ENCODE measurements around the gene CMTR1. TPM values are rescaled to one million over a fixed set of nuclear protein-coding genes. Genes with fewer than 3 reads are reported as not detected.

CMTR1 gene
- total RNA-seq, 2 experiments from 2014 or later, result 32.3 to 42.8 TPM

DNA sequence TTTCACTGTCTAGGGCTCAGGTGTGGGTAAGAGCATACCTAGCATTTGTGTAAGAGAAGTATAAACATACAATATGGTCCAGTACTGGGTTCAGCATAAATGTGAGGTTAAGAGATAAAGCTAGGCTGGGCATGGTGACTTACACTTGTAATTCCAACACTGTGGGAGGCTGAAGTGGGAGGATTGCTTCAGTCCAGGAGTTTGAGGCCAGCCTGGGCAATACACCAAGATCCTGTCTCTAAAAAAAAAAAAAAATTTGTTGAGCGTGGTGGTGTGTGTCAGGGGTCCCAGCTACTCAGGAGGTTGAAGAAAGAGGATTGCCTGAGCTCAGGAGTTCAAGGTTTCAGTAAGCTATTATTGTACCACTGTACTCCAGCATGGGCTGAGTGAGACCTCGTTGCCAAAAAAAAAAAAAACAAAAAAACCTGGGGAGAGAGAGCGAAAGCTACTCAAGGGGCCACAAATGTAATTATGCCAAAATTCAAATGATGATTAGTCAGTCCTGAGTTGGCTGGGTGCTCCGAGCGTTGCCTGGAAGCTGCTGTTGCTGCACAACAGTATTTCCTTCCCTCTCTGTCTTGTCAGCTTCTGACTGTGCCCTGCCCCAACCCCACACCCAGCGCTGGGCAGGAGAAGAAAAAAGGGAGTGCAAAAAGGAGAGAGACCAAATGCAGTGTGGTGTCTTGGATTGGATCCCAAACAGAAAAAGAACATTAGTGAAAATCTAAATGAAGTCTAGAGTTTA lies 24.0 kb downstream of the CMTR1 start:
- no peak for DNase-seq (ENCODE audit: low spot score)
- BruUV-seq (replicated peaks), result no TSS peak
- no peaks in the 10 kb centered on the region for H3K4me1 ChIP-seq (ENCODE audit: insufficient read depth, low read length, poor library complexity, severe bottlenecking)
- peaks cover 89% of the 10 kb centered on the region for H3K36me3 ChIP-seq (ENCODE audit: insufficient read depth, low read length)
- no peaks in the 10 kb centered on the region for H4K20me1 ChIP-seq (ENCODE audit: insufficient read depth, low read length)
- H3K79me2 ChIP-seq (ENCODE audit: insufficient read depth, low read depth, low read length), result no peaks in the 10 kb centered on the region
- no peak for TF ChIP-seq CTCF (conservative IDR thresholded peaks at IDR 0.05; ENCODE audit: low read length)
- TF ChIP-seq EZH2phosphoT487 (IDR thresholded peaks at IDR 0.05; ENCODE audit: borderline replicate concordance, low read depth, low read length), result no peak
- no peaks in the 10 kb centered on the region for H3K9me3 ChIP-seq (ENCODE audit: low read length)
- no peak overlapping the region for H2AFZ ChIP-seq (ENCODE audit: low read length)
- POLR2A ChIA-PET, result interaction anchor here (0.7 to 1.6 kb wide), 3 partner anchors 16 to 94 kb away, joined by 4 to 6 read pairs (median 5); no protein-coding TSS in a partner anchor
- no peak overlapping the region for H3K27ac ChIP-seq (ENCODE audit: low read depth, low read length, poor library complexity, severe bottlenecking)
- no peak overlapping the region for H3K4me3 ChIP-seq (ENCODE audit: low read depth, low read length, poor library complexity, severe bottlenecking)
- no peaks in the 10 kb centered on the region for H3K9me2 ChIP-seq (ENCODE audit: insufficient read depth, low read length)
- intact Hi-C loops (cut with micrococcal nuclease; ENCODE audit: unreplicated experiment), result no loop called here
- no peak overlapping the region for H3K4me2 ChIP-seq (ENCODE audit: low read length)
- CTCF ChIA-PET (ENCODE audit: unreplicated experiment), result no interaction called here

DNA sequence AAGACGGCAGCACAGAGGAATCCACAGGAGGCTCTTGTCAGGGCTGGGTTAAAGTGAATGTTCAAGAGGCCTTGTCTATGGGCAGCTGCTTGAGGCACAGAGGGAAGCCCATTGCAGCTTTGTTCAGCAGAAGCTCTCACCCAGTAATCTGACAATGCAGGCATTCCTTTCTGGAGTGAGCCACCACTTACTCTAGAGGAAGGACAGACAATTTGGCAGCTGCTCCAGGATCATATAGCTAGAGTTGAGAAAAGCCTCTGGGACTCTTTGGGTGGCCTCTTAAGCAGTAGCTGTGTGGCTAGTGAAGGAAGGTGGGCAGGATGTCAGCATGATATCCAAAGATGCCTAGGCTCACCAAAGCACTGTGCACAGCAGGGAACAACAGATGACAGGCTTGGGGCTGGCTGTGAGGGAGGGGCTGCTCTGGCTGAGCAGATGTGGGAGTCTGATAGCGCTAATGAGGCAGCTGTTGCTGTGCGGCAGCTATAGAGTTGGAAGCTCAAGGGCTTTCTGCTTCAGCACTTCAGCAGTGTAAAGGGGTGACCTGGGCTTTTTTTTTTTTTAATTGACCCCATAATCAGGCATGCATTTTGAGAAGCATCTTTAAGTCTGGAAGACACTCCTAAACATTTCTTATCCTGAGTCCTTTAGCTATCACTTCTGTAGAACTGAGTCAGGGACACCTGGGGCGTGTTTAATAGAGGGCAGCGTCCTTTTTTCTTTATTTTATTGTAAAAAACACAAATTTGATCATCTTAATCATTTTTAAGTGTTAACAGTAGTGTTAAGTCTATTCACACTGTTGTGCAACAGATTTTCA lies 27.2 kb downstream of the CMTR1 start:
- intact Hi-C loops (cut with micrococcal nuclease; ENCODE audit: unreplicated experiment), result no loop called here
- DNase-seq (ENCODE audit: low spot score), result no peak
- Histone ChIP-seq H3K27ac (ENCODE audit: low read depth, low read length, poor library complexity, severe bottlenecking) (no peak overlapping the region), H3K9me3 (ENCODE audit: low read length) (no peaks in the 10 kb centered on the region), H3K36me3 (ENCODE audit: insufficient read depth, low read length) (peaks cover 86% of the 10 kb centered on the region), H3K4me3 (ENCODE audit: low read depth, low read length, poor library complexity, severe bottlenecking) (no peak overlapping the region), H3K4me1 (ENCODE audit: insufficient read depth, low read length, poor library complexity, severe bottlenecking) (no peaks in the 10 kb centered on the region), H3K79me2 (ENCODE audit: insufficient read depth, low read depth, low read length) (no peaks in the 10 kb centered on the region), H3K4me2 (ENCODE audit: low read length) (no peak overlapping the region), H2AFZ (ENCODE audit: low read length) (no peak overlapping the region), H3K9me2 (ENCODE audit: insufficient read depth, low read length) (no peaks in the 10 kb centered on the region), H4K20me1 (ENCODE audit: insufficient read depth, low read length) (no peaks in the 10 kb centered on the region)
- no TSS peak for BruUV-seq (replicated peaks)
- POLR2A ChIA-PET, result interaction anchor here (0.6 to 1.7 kb wide), 2 partner anchors 31 to 414 kb away, joined by 3 to 5 read pairs; no protein-coding TSS in a partner anchor
- no peak for TF ChIP-seq EZH2phosphoT487 (IDR thresholded peaks at IDR 0.05; ENCODE audit: borderline replicate concordance, low read depth, low read length)
- no peak for TF ChIP-seq CTCF (conservative IDR thresholded peaks at IDR 0.05; ENCODE audit: low read length)
- CTCF ChIA-PET (ENCODE audit: unreplicated experiment), result no interaction called here
